GM21825 (cell line): ENCODE data around the gene CCDC85C.

Experiments used
- ATAC-seq: cut with Tn5 transposase; IDR thresholded peaks from one replicate; pipeline ENCODE4 v1.9.1; 2021; ENCODE audit warnings: mild to moderate bottlenecking, moderate library complexity; ENCODE audit not compliant: unreplicated experiment

The CCDC85C gene

GRCh38 chr14:99632410-99633035 is 28.5 kb upstream of the CCDC85C start:
- ATAC-seq: no peak

GRCh38 chr14:99630202-99630601 is 26.2 kb upstream of the CCDC85C start:
- ATAC-seq: no peak

GRCh38 chr14:99628887-99629618 is 25.0 kb upstream of the CCDC85C start:
- ATAC-seq: no peak

GRCh38 chr14:99627510-99628381 is 23.7 kb upstream of the CCDC85C start:
- ATAC-seq: no peak

GRCh38 chr14:99627100-99627499 is 23.1 kb upstream of the CCDC85C start:
- ATAC-seq: no peak

GRCh38 chr14:99626041-99626648 is 22.1 kb upstream of the CCDC85C start:
- ATAC-seq: no peak

GRCh38 chr14:99625476-99625875 is 21.5 kb upstream of the CCDC85C start:
- no peak for ATAC-seq

- ATAC-seq: no peak
Measured at GRCh38 chr14:99624971-99625370, 21.0 kb upstream of the CCDC85C start.

- no peak for ATAC-seq
Measured at GRCh38 chr14:99624024-99624423, 20.0 kb upstream of the CCDC85C start.

GRCh38 chr14:99621948-99622347 is 17.9 kb upstream of the CCDC85C start:
- ATAC-seq: no peak

- no peak for ATAC-seq
Measured at GRCh38 chr14:99619835-99620834, 16.1 kb upstream of the CCDC85C start.

- ATAC-seq: no peak
Measured at GRCh38 chr14:99616832-99617800, 13.1 kb upstream of the CCDC85C start.

- no peak for ATAC-seq
Measured at GRCh38 chr14:99615497-99616157, 11.6 kb upstream of the CCDC85C start.

GRCh38 chr14:99612738-99613330 is 8.8 kb upstream of the CCDC85C start:
- no peak for ATAC-seq

- no peak for ATAC-seq
Measured at GRCh38 chr14:99612071-99612737, 8.2 kb upstream of the CCDC85C start.

GRCh38 chr14:99611646-99612045 is 7.6 kb upstream of the CCDC85C start:
- ATAC-seq: no peak
